GM21529 (cell line): ENCODE data around the gene C11orf16.
A peak's percentile ranks its signal among the peaks of the same experiment; 100 is the strongest.
"Not testable (repeated sequence)": the region's sequence is repeated elsewhere in the genome, so short reads cannot be mapped to it uniquely, and the experiment has no call there.

Source experiments
- ATAC-seq: cut with Tn5 transposase; IDR thresholded peaks from one replicate; pipeline ENCODE4 v1.9.1; 2021; ENCODE audit not compliant: unreplicated experiment

C11orf16 gene

GRCh38 chr11:8932564-8933180, at the start of gene C11orf16:
C11orf16 (minus strand) TSS chr11:8932947; CDS start chr11:8932308, 639 bp downstream.
- no peak for ATAC-seq

GRCh38 chr11:8980485-8980884, 47.7 kb upstream of the C11orf16 start:
- ATAC-seq, result no peak

- ATAC-seq, result not testable (repeated sequence)
Observed at GRCh38 chr11:8979365-8979764, 46.6 kb upstream of the C11orf16 start.

GRCh38 chr11:8973121-8973520, 40.4 kb upstream of the C11orf16 start:
- no peak for ATAC-seq

- no peak for ATAC-seq
Observed at GRCh38 chr11:8971924-8972316, 39.2 kb upstream of the C11orf16 start.

GRCh38 chr11:8971196-8971923, 38.6 kb upstream of the C11orf16 start:
- no peak for ATAC-seq

- ATAC-seq, result no peak
Observed at GRCh38 chr11:8967184-8967583, 34.4 kb upstream of the C11orf16 start.

GRCh38 chr11:8964324-8965320, 31.9 kb upstream of the C11orf16 start, which contains the start of gene TMEM9B:
TMEM9B (minus strand) TSS chr11:8964442; CDS start chr11:8964313, 129 bp downstream.
- peak; percentile 81 for ATAC-seq

GRCh38 chr11:8963569-8964323, 31.0 kb upstream of the C11orf16 start:
- peak; percentile 66 for ATAC-seq

GRCh38 chr11:8962841-8963240, 30.1 kb upstream of the C11orf16 start:
- no peak for ATAC-seq

- no peak for ATAC-seq
Observed at GRCh38 chr11:8961401-8961800, 28.7 kb upstream of the C11orf16 start.

- ATAC-seq, result peak; percentile 46
Observed at GRCh38 chr11:8959546-8960166, 26.9 kb upstream of the C11orf16 start.

GRCh38 chr11:8956860-8957259, 24.1 kb upstream of the C11orf16 start:
- ATAC-seq, result no peak

- ATAC-seq, result no peak
Observed at GRCh38 chr11:8948886-8949285, 16.1 kb upstream of the C11orf16 start.

GRCh38 chr11:8947230-8947943, 14.6 kb upstream of the C11orf16 start:
- ATAC-seq, result no peak

- no peak for ATAC-seq
Observed at GRCh38 chr11:8942518-8943066, 9.8 kb upstream of the C11orf16 start, which contains the start of gene ASCL3. ASCL3 (minus strand) TSS chr11:8943016; CDS start chr11:8938161, 4,855 bp downstream.

- ATAC-seq, result no peak
Observed at GRCh38 chr11:8941341-8942103, 8.8 kb upstream of the C11orf16 start.

GRCh38 chr11:8937659-8938058, 4.9 kb upstream of the C11orf16 start:
- no peak for ATAC-seq
